K562 (cell line): ENCODE measurements around the gene ERP27. TPM values are rescaled to one million over a fixed set of nuclear protein-coding genes. Genes with fewer than 3 reads are reported as not detected.

Experiments used
- ATAC-seq: fragments of 200-7000 bp; cut with Tn5 transposase; 3 replicates; pipeline ENCODE4 v1.9.1; 2020; ENCODE audit warnings: moderate library complexity
- BruUV-seq: library from RNA; stranded (reverse); fragments of 400-500 nt; replicated peaks from 2 replicates; lab custom pipeline; 2021; lab: Mats Ljungman, UMichigan
- CTCF ChIA-PET: fragments of 300-600 bp; formaldehyde crosslinking; extraction: SDS; loops from one replicate; lab custom pipeline; 2021; ENCODE audit warnings: low intra/inter-chr PET ratio; lab: Yijun Ruan, JAX
- POLR2A ChIA-PET: fragments of 300-600, 350-650 bp; sonication (Branson Sonifier 250); formaldehyde crosslinking; extraction: SDS; loops from one replicate; lab custom pipeline; 2021; ENCODE audit warnings: antibody characterized with exemption, inconsistent platforms; lab: Yijun Ruan, JAX
- DNase-seq, 4 experiments: peaks; one replicate each; pipeline versions ENCODE4 v3.0.0 to v3.0.0-alpha.2; 2011 to 2018; ENCODE audit warnings: low spot score in 3 of 4, mixed read lengths in 3 of 4; ENCODE audit errors: extremely low read depth in 1 of 4
- FAIRE-seq: peaks from 2 replicates; lab custom pipeline; 2011; peaks lifted over from hg19 to GRCh38; lab: Jason Lieb, UNC
- H2AFZ ChIP-seq: 2 replicates; pipeline ENCODE4 v1.6.0; 2011; ENCODE audit warnings: low read depth, low read length, control low read depth, inconsistent platforms
- H3K27ac ChIP-seq: fragments of 200-600 bp; 3 replicates; pipeline ENCODE4 v1.8.0; 2011; ENCODE audit warnings: low read depth, mild to moderate bottlenecking, control low read depth, inconsistent platforms, low read length, moderate library complexity, mixed read lengths; ENCODE audit errors: extremely low read depth
- H3K27me3 ChIP-seq, 2 experiments: fragments of 300-600 bp in 1 of 2; 2 replicates in 1 of 2; 3 replicates in 1 of 2; pipeline versions ENCODE4 v1.6.0 to v1.8.0; 2011; ENCODE audit warnings: inconsistent platforms in 2 of 2, low read length in 2 of 2, mild to moderate bottlenecking in 1 of 2, mixed read lengths in 1 of 2, moderate library complexity in 1 of 2; ENCODE audit not compliant: control insufficient read depth in 2 of 2, insufficient read depth in 2 of 2
- H3K36me3 ChIP-seq: fragments of 300-600 bp; 3 replicates; pipeline ENCODE4 v1.8.0; 2011; ENCODE audit warnings: mild to moderate bottlenecking, low read length, inconsistent platforms; ENCODE audit not compliant: control insufficient read depth, insufficient read depth
- H3K4me1 ChIP-seq, 2 experiments: fragments of 200-600 bp in 1 of 2; replicated peaks in 1 of 2; 2 replicates in 1 of 2; 3 replicates in 1 of 2; pipeline versions ENCODE4 v1.5.1 to v1.8.0; 2011; ENCODE audit warnings: inconsistent platforms in 2 of 2, low read length in 2 of 2, mild to moderate bottlenecking in 1 of 2, mixed read lengths in 1 of 2, moderate library complexity in 1 of 2; ENCODE audit not compliant: control insufficient read depth in 2 of 2, insufficient read depth in 2 of 2
- H3K4me2 ChIP-seq: 2 replicates; pipeline ENCODE4 v1.6.1; 2011; ENCODE audit warnings: low read length, control low read depth, inconsistent platforms, mixed read lengths; ENCODE audit not compliant: insufficient read depth
- H3K4me3 ChIP-seq: fragments of 200-600 bp; sonication (generic), shearing (Covaris generic); 2 replicates; pipeline ENCODE4 v1.5.1; 2016; ENCODE audit warnings: control low read depth, inconsistent platforms
- H3K79me2 ChIP-seq: fragments of 200-600 bp; 3 replicates; pipeline ENCODE4 v1.8.0; 2011; ENCODE audit warnings: low read length, inconsistent platforms; ENCODE audit not compliant: control insufficient read depth, insufficient read depth
- H3K9ac ChIP-seq, 2 experiments: 2 replicates each; pipeline versions ENCODE4 v1.6.0 to v1.6.1; 2011; ENCODE audit warnings: low read depth in 2 of 2, low read length in 2 of 2, control low read depth in 1 of 2, inconsistent platforms in 1 of 2, mild to moderate bottlenecking in 1 of 2, mixed read lengths in 1 of 2; ENCODE audit not compliant: insufficient read depth in 1 of 2
- H3K9me1 ChIP-seq: one replicate; pipeline ENCODE4 v1.6.0; 2011; ENCODE audit warnings: inconsistent platforms, mild to moderate bottlenecking, low read length, moderate library complexity; ENCODE audit not compliant: control insufficient read depth, insufficient read depth
- H3K9me3 ChIP-seq: replicated peaks from 2 replicates; pipeline ENCODE4 v1.5.1; 2011; ENCODE audit warnings: low read depth, low read length, inconsistent platforms; ENCODE audit not compliant: control insufficient read depth, insufficient read depth
- H4K20me1 ChIP-seq: replicated peaks from 2 replicates; pipeline ENCODE4 v1.6.1; 2011; ENCODE audit warnings: low read length, inconsistent platforms, mixed read lengths; ENCODE audit not compliant: control insufficient read depth, insufficient read depth
- MAFG ChIP-seq: fragments of 450-650 bp; conservative IDR thresholded peaks from 2 replicates; pipeline ENCODE4 v1.6.1; 2016; ENCODE audit warnings: missing genetic modification characterization, missing compliant biosample characterization
- MCM5 ChIP-seq: fragments of 450-650 bp; IDR thresholded peaks from 2 replicates; pipeline ENCODE4 v1.6.1; 2016; ENCODE audit warnings: low read depth
- NFE2 ChIP-seq: IDR thresholded peaks from 2 replicates; pipeline ENCODE4 v1.6.1; 2014; ENCODE audit warnings: antibody characterized with exemption, low read depth
- NFIC ChIP-seq: fragments of 450-650 bp; IDR thresholded peaks from 2 replicates; pipeline ENCODE4 v1.6.1; 2017; ENCODE audit warnings: mild to moderate bottlenecking, inconsistent platforms
- SUPT5H ChIP-seq: fragments of 450-650 bp; IDR thresholded peaks from 2 replicates; pipeline ENCODE4 v1.6.1; 2016
- WGBS: fragments of 100-300 bp; shearing (Covaris generic); methylation state at CpG from one replicate; pipeline ENCODE4 v1.1.6; 2016; ENCODE audit warnings: low coverage, mixed read lengths; ENCODE audit not compliant: insufficient coverage; ENCODE audit errors: missing lambda C conversion rate; 5-methylcytosine and 5-hydroxymethylcytosine counted together
- in situ Hi-C: fragments of 300-500 bp; cut with MboI; formaldehyde crosslinking; loops from 4 replicates; pipeline ENCODE4 v1.15.0; 2018; ENCODE audit warnings: inconsistent platforms, mixed read lengths
- intact Hi-C: fragments of 100-400 bp; cut with micrococcal nuclease; formaldehyde crosslinking; loops from 2 replicates; pipeline ENCODE4 v1.14.2; 2022
- polyA plus RNA-seq, 8 experiments: library from polyadenylated mRNA; depleted of rRNA in 4 of 8; stranded (reverse) in 5 of 8; unstranded in 3 of 8; fragments of >200 nt; fragmentation: Nextera tagmentation in 2 of 8; fragmentation: Illumina TruSeq in 1 of 8; extraction: Ambion mirVana in 2 of 8; extraction: Trizol in 1 of 8; gene quantifications; 2 replicates each; pipeline versions ENCODE4 v1.2.1 to v1.2.3, GENCODE V29; 2011 to 2014; ENCODE audit warnings: inconsistent platforms in 1 of 8, missing spikeins in 1 of 8
- total RNA-seq, 7 experiments: library from RNA; depleted of rRNA in 6 of 7; stranded (reverse); fragments of >200 nt in 6 of 7; fragmentation: Illumina TruSeq in 2 of 7; extraction: Trizol in 2 of 7; gene quantifications; 2 replicates each; pipeline versions ENCODE4 v1.2.1 to v1.2.3, GENCODE V29; 2011 to 2021; ENCODE audit warnings: low replicate concordance in 1 of 7
- TF ChIP-seq, protein P1 (sequence below): fragments of 250-450 bp; sonication (Bioruptor Pico); IDR thresholded peaks from 2 replicates; pipeline ENCODE4 v1.8.0; 2022; ENCODE audit warnings: inconsistent platforms

Gene ERP27
- total and polyA plus RNA-seq, 9 of the 15 experiments (the other 6 are each of a cell fraction or from before 2014, with no cell fraction given): 0.07 to 0.27 (median 0.11) TPM; not detected in 6

- no peak overlapping the region for H3K4me2 ChIP-seq
- FAIRE-seq: no peak
- H3K36me3 ChIP-seq: no peaks in the 10 kb centered on the region
- ChIA-PET POLR2A (interaction anchor here (0.9 kb wide), 1 partner anchor 118 kb away, joined by 3 read pairs; no protein-coding TSS in a partner anchor), CTCF (no interaction called here)
- no peak overlapping the region for H3K27ac ChIP-seq
- DNase-seq: no peak
- no peak for TF ChIP-seq MCM5
- 0 out of 2 replicates have a peak, but pooled peaks have one; percentile 24 for TF ChIP-seq NFE2
- TF ChIP-seq, protein P1, sequence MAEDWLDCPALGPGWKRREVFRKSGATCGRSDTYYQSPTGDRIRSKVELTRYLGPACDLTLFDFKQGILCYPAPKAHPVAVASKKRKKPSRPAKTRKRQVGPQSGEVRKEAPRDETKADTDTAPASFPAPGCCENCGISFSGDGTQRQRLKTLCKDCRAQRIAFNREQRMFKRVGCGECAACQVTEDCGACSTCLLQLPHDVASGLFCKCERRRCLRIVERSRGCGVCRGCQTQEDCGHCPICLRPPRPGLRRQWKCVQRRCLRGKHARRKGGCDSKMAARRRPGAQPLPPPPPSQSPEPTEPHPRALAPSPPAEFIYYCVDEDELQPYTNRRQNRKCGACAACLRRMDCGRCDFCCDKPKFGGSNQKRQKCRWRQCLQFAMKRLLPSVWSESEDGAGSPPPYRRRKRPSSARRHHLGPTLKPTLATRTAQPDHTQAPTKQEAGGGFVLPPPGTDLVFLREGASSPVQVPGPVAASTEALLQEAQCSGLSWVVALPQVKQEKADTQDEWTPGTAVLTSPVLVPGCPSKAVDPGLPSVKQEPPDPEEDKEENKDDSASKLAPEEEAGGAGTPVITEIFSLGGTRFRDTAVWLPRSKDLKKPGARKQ: no peak
- TF ChIP-seq MAFG (tag): 0 out of 2 replicates have a peak, but pooled peaks have one; percentile 33
- 0 out of 2 replicates have a peak, but pooled peaks have one; percentile 12 for TF ChIP-seq NFIC
- TF ChIP-seq SUPT5H: no peak
- intact Hi-C loops: no loop called here
- H4K20me1 ChIP-seq: no peaks in the 10 kb centered on the region
- H3K79me2 ChIP-seq: no peaks in the 10 kb centered on the region
- H3K9ac ChIP-seq: no peak overlapping the region
- no peaks in the 10 kb centered on the region for H3K27me3 ChIP-seq
- H2AFZ ChIP-seq: no peak overlapping the region
- no peaks in the 10 kb centered on the region for H3K9me1 ChIP-seq
- no peak for ATAC-seq
- H3K9me3 ChIP-seq: no peaks in the 10 kb centered on the region
- BruUV-seq: no TSS peak
- in situ Hi-C loops: no loop called here
- no peaks in the 10 kb centered on the region; a peak in 1 of 5 replicates for H3K4me1 ChIP-seq
- no peak overlapping the region for H3K4me3 ChIP-seq
- 14% methylated on average over 2 of the region's 2 CpGs for WGBS
These were observed 35.9 kb downstream of the ERP27 start for GRCh38 chr12:14902465-14902864.
